Measurements from ENCODE around the gene NELFB.

The NELFB gene

DNA sequence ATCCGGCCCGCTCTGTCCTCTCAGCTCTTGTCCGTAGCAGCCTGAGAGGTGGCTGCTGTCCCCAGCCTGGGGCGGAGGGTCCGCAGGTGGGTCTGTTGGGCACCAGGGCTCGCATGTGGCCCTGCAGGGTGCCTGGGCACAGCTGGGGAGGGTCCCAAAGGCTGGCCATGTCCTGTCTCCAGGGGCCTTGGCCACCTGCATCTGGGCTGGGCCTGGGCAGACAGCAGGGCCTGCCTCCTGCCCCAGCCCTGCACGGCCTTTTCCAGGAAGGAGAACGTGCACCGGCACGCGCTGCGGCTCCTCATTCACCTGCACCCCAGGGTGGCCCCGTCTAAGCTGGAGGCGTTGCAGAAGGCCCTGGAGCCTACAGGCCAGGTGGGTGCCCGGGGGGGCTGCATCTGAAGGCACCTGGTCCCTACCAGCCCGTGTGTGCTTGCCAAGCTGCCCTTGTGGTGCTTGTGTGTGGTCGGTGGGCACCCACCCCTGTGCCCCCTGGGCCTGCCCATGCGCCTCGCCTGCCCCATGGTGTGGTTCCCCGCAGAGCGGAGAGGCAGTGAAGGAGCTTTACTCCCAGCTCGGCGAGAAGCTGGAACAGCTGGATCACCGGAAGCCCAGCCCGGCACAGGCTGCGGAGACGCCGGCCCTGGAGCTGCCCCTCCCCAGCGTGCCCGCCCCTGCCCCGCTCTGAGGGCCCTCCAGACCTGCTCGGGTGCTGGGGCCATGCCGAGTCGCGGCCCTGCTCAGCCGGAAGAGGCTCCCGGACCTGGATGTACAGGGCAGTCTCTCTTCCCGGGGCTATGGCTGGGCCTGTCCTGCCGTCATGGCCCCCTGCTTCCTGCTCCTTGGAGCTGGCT is 17.3 kb downstream of the NELFB start:
- DNase-seq, result no peak

DNA sequence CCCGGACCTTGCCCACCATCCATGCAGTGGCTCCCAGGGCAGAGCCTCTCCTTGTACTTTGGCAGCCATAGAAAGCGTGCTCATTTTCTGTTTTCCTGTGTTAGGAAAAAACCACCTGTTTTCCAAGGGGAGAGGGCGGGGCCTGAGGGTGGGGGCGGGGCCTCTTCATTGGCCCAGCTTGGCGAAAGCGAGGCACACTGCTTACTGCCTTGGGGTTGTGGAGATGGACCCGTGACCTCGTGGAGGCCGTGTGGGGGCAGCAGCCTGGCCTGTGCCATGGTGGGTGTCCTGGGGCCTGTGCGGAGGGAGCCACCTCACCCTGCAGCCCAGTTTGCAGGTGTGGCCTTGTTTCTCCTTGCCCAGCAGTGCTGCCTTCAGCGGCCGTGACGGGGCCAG is 18.0 kb downstream of the NELFB start:
- no peak for DNase-seq

DNA sequence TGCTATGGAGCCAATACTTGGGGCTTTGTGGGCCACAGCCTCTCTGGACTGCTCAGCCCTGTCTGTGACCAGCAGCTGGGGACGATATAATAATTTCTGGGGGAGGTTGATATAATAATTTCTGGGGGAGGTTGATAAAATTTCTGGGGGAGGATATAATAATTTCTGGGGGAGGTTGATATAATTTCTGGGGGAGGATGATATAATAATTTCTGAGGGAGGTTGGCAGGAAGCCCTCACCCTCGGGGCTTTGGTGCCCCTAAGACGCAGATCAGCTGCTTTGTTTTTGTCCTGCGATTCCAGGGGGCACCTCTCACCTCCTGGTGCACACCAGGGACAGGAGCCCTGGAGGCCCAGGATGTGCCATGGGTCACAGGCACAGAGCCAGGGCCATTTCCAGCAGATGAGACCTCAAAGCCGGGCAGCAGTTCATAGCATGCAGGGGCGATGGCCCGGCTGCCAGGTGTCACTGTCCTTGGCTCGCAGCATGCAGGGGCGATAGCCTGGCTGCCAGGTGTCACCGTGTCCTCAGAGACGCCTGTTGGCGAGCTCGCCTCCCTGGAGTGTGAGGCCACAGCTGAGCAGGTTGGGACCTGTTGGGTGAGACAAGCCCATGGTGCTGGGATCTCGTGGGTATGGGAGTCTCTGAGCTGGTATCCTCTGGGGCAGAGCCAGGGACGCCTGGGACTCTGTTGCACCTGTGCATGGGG is 18.6 kb downstream of the NELFB start:
- DNase-seq, result no peak

DNA sequence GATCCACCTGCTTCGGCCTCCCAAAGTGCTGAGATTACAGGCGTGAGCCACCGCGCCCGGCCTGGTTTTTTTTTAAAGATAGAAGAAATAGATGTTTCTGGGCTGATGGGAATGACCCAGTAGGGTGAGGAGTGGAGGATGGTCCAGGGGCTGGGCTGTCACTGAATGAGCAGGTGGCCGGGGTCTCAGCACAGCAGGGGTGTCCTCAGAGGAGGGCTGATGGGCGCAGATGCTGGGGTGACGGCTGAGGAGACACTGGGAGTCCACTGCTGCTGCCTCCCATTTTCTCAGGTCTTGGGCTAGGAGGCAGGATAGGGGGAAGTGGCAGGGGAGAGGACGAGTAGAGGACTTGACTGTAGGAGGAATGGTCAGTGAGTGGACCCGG is 20.1 kb downstream of the NELFB start:
- DNase-seq, result no peak

DNA sequence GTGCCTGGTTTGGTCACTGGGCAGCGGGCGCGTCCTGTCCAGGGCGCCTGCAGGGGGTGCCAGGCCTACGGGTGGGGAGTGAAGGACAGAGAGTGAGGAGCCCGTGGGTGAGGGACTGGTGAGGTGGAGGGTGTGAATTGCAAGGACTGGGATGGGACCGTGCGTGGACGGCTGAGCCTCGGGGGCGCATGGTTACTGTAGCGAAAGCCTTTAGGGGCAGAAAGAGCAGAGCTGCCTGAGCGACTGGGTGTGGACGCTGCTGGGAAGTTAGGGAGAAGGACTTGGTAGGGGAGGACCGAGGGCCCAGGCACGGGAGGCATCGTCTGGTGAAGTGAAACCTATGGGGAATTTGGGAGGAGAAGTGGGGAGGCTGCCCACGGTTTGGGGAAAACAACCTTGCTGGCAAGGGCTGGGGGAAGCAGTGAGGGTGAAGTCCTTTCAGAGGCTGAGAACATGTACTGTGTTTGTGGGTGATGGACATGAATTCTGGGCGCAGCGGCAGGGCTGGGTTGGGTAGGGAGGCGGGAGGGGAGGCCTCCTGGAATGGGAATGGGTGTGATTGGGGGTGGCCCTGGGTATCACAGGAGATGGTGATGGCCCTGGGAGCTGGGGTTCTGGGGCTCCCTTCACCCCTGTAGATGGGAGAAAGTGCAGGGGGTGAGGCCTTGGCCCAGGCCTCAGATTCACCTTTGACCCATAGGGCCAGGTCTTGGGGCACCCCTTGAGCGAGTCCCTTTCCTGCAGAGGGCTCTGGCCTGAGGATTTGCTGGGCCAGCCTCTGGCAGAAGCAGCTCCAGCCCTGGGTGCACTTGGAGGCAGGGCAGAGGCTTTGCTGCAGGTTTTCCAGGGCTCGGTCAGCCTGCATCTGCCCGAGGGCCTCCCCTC is 20.7 kb downstream of the NELFB start:
- peak; percentile 47 for DNase-seq

DNA sequence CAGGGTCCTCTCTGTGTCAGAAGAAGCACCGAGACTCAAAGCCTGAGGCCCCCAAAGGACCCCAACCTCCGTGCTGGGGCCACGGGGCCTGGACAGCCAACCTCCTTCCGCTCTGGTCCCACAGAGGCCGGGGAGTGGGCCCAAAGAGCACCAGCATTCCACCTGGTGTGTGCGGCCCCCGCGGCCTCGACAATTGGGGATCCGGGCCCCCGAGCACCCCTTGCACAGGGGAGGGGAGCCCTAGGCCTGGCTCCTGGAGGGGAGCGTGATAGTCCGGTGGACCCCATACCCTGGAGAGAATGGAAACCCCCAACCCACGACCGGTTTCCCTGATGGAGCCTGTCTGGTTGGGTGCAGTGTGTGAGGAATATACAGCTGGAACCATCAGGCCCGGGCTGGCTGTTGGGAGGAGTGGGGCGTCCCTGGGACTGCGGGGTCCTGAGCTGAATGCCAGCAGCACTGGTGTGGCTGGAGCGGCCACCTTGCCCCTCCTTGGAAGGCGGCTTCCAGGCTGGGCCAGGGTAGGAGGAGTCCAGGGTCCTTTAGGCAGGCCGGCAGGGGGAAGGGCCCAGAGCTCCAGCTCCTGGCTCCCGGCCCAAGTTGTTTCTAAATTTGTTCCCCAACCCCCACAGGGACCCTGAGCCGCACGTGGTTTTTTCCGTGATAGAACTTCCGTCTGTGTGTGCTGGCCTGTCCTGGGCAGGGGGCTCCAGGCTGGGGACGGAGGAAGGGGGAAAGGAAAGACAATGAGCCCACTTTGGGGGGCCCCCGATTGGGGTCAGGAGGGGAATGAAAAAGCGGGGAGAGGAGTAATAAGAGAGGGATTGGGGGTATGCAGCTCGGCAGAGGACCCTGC is 21.6 kb downstream of the NELFB start:
- peak; percentile 62 for DNase-seq

DNA sequence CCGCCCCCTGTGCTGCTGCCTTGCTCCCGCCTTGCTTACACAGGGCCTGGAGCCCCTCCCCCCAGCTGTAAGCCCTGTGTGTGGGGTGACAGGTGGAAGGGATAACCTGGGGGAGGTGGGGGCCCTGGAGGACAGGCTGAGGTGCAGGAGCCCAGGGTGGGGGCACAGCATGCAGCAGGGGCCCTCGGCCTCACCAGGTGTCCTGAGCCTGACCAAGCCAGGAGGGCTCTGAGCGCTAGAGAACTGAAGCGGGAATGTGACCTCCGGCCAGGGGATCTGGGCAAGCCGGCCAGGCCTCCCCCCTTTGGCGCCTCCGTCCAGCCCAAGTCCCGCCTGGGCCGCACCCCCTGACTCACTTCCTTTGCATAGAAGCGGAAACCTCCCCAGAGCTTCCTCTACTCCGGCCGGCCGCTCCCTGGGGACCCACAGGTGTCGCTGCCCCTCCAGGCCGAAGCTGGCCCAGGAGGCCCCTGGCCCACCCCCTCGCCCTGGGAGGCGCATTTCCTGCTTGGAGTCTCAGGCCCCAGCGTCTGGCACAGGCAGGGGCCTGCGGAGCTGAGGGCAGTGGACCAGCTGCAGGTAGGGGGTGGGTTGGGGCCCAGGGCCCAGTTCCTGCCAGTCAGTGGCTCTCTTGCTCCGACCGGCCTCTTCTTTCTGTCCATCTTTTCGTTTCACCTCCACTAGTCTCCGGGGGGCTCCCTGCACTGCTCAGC is 22.4 kb downstream of the NELFB start, which contains the start of gene TOR4A:
TOR4A (plus strand) TSS at position 398 of the 713 bp plus-strand sequence. CDS start 964 bp downstream, outside the sequence.
- peak; percentile 95 for DNase-seq

DNA sequence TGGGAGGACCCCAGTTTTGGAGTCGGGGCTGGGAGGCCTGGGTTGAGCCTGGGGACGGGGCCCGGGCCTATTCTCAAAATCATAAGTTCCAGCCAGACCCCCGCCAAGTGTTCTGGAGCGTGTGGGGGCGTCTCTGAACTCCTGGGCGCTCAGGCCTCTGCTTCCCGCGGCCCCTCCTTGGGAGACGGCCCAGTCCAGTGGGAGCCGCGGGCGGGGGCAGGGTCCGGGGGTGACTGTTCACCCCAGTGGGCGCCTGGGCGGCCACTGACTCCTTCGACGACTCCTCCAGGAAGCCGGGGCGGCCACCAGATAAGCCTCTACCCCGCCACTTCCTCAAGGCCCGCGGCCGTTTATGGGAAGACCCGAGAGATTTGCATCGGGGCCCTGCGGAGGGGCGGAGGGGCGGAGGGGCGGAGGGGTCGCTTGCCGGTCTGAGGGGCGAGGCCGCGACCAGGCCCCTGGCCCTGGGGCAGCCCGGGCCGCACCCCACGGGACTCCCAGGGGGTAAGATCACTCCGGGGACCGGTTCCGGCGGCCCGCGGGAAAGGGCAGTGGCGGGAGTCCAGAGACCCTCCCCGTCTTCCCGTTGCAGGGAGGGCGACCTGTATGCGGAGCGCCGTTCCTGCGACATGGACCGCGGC is 23.1 kb downstream of the NELFB start:
- peak; percentile 67 for DNase-seq

DNA sequence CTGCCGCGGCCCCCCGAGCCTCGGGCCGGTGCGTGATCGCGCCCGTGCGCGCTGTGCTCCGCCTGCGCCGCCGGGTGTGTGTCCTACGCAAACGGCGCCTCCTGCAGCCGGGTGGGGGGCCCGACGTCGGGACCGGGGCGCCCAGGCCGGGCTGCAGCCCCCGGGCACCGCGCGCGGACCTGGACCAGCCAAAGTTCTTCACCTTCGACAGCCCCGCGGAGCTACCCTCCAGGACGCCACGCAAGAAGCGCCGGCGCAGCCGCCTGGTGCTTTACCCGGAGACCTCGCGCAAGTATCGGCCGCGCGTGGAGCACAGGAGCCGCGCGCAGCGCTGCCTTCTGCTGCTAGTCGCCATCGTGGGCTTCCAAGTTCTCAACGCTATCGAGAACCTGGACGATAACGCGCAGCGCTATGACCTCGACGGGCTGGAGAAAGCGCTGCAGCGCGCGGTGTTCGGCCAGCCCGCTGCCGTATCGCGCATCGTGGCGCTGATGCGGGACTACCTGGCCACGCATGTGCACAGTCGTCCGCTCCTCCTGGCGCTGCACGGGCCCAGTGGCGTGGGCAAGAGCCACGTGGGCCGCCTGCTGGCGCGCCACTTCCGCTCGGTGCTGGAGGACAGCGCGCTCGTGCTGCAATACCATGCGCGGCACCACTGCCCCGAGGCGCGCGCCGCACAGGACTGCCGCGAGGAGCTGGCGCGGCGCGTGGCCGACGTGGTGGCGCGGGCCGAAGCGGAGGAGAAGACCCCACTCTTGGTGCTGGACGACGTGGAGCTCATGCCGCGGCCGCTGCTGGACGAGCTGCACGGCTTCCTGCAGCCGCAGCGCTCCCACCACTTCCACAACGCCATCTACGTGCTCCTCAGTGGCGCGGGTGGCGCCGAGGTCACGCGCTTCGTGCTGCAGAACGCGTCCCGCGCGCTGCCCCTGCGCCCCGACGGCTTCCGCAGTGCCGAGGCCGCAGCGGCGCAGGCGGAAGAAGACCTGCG is 23.9 kb downstream of the NELFB start:
- DNase-seq, result peak; percentile 49

DNA sequence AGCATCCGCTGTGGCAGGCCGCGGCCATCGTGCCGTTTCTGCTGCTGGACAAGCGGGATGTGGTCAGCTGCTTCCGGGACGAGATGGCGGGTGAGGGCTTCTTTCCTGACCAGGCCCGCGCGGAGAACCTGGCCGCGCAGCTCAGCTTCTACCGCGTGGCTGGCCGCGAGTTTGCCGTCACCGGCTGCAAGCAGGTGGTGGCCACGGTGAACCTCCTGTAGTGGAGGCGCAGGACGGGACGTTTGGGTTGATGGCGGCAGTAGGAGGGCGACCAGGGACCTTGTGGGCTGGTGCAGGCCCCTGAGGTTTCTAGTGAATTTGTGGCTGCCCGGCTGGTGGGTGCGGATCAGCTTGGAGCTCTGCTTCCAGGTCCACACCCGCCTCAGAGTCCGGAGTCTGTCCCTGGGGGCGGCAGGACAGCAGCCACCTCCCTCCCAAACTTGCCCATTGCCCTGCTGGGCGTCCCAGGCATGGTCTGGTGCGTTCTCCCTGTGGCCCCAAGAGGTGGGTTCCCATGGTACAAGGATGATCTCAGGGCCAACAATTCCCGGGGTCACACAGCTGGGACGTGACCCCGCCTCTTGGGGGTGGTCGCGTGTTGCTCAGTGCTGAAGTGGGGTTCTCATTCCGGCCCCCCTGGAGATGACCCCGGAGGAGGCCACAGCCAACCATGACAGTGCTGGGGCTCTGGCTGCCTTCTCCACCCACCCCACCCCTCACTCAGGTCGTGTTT is 24.8 kb downstream of the NELFB start:
- no peak for DNase-seq

DNA sequence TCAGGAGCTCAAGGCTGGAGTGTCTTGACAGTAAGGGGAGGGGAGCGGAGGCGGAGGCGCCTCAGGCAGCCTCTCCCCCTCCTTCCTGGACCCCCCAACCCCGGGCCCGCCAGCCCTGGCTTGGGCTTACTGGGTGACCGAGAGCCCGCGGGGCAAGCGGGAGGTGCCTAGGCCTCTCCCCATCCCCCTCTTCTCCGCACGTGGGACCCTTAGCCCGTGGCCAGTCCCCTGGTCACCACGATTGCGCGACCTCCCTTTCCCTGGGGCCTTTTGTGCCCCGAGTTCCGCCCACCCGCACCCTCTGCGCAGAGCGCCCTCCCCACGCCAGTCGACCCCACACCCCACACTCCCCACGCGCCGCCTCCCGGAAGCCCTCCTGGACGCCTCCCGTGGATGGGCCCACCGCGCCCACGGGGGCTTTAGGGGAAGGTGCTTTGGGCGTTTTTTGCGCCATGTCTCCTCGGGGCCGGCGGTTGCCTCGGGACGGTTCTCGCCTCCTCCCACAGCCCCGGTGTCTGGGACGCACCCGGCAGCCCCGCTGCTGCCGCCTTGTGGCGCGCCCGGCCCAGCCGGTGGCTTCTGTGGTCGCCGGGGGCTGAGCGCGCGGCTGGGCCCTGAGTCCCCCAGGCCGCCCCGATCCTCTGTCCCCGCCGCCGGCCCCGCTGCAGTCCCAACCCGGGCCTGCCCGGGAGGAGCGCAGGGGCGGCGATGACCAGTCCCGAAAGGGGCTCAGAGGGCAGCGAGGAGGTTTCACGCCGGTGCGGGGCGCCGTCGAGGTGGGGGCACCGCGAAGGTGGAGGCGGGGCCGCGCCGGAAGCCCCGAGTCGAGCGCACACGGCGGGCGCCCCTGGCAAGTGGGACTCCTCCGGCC is 25.6 kb downstream of the NELFB start:
- DNase-seq, result peak; percentile 75

DNA sequence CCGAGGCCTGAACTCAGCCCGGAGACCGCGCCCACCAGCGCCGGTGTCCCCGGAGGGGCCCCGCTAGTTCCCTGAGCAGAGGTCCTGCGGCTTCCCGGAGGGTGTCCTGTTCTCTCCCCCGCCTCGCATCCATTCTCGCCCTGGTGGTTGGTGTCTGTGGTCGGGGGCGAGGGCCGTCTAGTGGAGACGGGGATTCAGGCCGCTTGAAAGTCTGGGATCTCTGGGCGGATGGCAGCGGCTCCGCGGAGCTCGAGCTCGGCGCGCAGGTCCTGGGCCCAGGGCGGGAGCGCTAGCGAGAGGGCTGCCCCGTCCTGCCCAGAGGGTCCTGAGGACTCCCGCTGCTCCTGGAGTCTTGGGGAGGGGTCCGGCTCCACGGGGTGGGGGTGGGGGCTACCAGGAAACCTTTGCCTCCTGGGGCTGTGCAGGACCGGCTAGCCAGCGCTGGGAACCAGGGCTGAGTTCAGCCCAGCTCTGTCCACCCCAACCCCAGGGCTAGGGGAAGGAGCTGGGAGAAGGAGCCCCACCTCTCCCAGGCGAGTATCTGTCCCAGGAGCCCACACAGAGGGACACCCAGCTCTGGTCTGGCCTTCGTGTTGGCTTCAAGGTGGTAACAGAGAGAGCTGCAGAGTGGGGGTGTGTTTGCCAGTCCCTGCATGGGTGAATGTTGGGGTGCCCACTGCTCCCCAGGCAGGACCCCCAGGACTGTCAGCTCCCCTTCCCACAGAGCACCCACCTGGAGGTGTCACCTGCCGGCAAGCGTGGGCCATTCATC is 26.4 kb downstream of the NELFB start:
- DNase-seq, result peak; percentile 77

DNA sequence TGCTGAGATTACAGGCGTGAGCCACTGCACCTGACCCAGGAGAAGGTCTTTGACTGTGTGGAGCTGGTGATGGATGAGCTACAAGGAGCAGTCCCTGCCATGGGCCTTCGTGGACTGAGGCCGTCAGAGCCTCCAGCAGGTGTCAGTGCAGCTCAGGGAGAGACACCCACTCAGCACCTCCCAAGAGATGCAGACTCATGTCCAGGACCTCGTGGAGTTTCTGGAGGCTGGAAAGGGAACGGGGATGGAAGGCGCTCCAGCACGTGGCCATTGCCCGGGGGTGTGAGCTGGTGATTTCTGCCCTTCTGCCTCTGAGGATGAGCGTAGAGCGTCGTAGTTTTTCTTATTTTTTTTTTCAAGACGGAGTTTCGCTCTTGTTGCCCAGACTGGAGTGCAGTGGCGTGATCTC is 31.9 kb downstream of the NELFB start:
- DNase-seq, result peak; percentile 87

DNA sequence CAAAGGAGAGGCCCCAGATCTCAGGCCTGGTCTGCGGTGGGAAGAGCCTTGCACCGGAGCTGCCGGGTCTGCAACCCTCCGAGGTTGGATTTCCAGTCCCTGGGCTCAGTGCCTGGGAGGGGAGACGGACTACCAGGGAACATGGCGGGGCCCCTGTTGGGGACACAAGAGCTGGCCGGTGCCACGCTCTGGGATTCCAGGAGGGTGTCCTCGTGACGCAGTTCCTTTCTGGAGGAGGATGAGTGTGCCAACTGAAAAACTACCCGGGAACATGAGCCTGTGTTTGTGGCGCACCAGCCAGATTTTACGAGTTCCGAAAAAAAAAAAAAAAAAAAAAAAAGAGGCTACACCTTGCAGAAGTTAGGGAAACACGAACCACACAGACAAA is 38.0 kb downstream of the NELFB start:
- DNase-seq, result no peak

DNA sequence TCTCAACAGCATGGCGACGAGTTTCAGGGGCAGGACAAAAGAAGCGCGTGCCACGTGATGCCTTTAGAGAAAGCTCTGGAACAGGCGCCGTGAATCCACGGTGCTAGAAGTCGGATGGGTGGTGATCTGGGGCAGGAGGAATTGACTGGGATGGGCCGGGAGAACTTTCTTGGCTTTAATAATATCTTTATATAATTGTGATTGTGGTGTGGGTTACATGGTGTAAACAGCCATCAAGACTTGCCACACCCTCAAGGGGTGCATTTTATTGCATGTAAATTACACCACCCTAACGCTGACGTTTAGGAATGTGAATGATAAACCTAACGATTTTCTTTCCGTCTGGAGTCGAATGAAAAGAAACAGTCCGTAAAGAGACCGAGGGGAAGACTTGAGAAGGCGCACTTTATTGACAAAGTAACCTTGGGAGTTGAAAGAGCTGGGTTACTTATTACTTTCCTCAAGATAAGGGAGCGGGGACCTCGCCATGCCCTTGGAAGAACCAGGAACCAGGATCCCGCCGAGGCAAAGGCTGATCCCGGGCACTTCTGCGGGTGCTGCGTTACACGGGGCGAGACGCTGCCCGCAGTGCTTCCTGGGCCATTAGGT is 38.5 kb downstream of the NELFB start:
- DNase-seq, result no peak

DNA sequence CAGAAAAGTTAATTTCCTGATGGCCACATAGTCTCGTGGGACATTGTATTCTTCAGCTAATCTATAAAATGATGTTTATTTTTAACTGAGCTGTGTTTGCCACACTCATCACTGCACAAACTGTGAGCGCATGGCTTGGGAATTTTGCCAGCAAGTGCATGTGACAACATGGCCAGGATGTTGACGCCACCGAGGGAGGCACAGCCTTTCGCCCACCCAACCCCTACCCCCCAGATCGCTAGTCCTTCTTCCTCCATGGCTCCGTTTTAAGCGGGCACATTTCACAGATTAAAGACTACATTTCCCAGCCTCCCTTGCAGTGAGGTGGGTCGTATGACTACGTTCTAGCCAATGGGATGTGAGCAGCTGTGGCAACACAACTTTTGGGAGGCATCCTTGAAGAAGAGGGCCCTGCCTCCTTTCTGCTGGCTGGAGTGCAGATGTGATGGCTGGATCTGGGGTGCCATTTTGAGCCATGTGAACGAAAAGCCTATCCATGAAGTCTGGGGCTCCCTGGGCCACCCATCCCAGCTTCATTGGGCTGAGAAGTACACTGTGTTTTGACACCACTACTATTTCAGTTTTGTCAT is 39.1 kb downstream of the NELFB start:
- DNase-seq, result no peak
